Endothelial cell (in vitro differentiated cells): ENCODE measurements around the gene ATXN7. TPM values are rescaled to one million over a fixed set of nuclear protein-coding genes. Genes with fewer than 3 reads are reported as not detected.

Experiments used
- DNase-seq: peaks from one replicate; pipeline ENCODE4 v3.0.0; 2021; ENCODE audit warnings: low spot score
- H3K27ac Mint-ChIP-seq: one replicate; pipeline ENCODE4 v1.8.0; 2021; ENCODE audit warnings: mixed read lengths, inconsistent platforms; ENCODE audit not compliant: unreplicated experiment
- H3K27me3 Mint-ChIP-seq: one replicate; pipeline ENCODE4 v1.8.0; 2021; ENCODE audit warnings: mild to moderate bottlenecking, moderate library complexity, mixed read lengths, inconsistent platforms; ENCODE audit not compliant: unreplicated experiment
- H3K36me3 Mint-ChIP-seq: one replicate; pipeline ENCODE4 v1.8.0; 2021; ENCODE audit warnings: mild to moderate bottlenecking, low read depth, mixed read lengths, inconsistent platforms; ENCODE audit not compliant: unreplicated experiment
- H3K4me1 Mint-ChIP-seq: one replicate; pipeline ENCODE4 v1.8.0; 2021; ENCODE audit warnings: mild to moderate bottlenecking, mixed read lengths, inconsistent platforms; ENCODE audit not compliant: unreplicated experiment
- H3K4me3 Mint-ChIP-seq: one replicate; pipeline ENCODE4 v1.8.0; 2021; ENCODE audit warnings: mild to moderate bottlenecking, mixed read lengths, inconsistent platforms; ENCODE audit not compliant: unreplicated experiment
- H3K9me3 Mint-ChIP-seq: one replicate; pipeline ENCODE4 v1.8.0; 2021; ENCODE audit warnings: mixed read lengths, inconsistent platforms; ENCODE audit not compliant: unreplicated experiment
- CTCF ChIP-seq: fragments of 200-600 bp; sonication (generic); IDR thresholded peaks from one replicate; pipeline ENCODE4 v1.5.0; 2021; ENCODE audit warnings: antibody characterized with exemption; ENCODE audit not compliant: unreplicated experiment
- total RNA-seq: library from RNA; stranded (reverse); fragmentation: NEBNext Ultra II Directional; extraction: Animal tissue kit (Norgen Biotek cat#: 25700); gene quantifications from one replicate; pipeline ENCODE4 v1.2.1, GENCODE V29; 2021; ENCODE audit not compliant: unreplicated experiment

ATXN7 gene
- total RNA-seq, 1 donor from 2014 or later = 21.0 TPM

GRCh38 chr3:64026346-64026745 is 162.7 kb downstream of the ATXN7 start:
- H3K36me3 Mint-ChIP-seq = no peaks in the 10 kb centered on the region
- H3K9me3 Mint-ChIP-seq = no peaks in the 10 kb centered on the region
- no peak for DNase-seq
- H3K27ac Mint-ChIP-seq = no peak overlapping the region
- peaks cover 11% of the 10 kb centered on the region for H3K4me1 Mint-ChIP-seq
- H3K27me3 Mint-ChIP-seq = no peaks in the 10 kb centered on the region
- TF ChIP-seq CTCF = no peak
- H3K4me3 Mint-ChIP-seq = no peak overlapping the region

- H3K27ac Mint-ChIP-seq = no peak overlapping the region
- no peaks in the 10 kb centered on the region for H3K36me3 Mint-ChIP-seq
- H3K27me3 Mint-ChIP-seq = peaks cover 5% of the 10 kb centered on the region
Observed at GRCh38 chr3:64027658-64028057, 164.0 kb downstream of the ATXN7 start.

GRCh38 chr3:64028754-64029153 is 165.1 kb downstream of the ATXN7 start:
- no peak for DNase-seq
- Mint-ChIP-seq H3K36me3 (no peaks in the 10 kb centered on the region), H3K27ac (no peak overlapping the region), H3K9me3 (no peaks in the 10 kb centered on the region), H3K4me1 (no peaks in the 10 kb centered on the region), H3K27me3 (peaks cover 5% of the 10 kb centered on the region), H3K4me3 (no peak overlapping the region)
- TF ChIP-seq CTCF = no peak

More at GRCh38 chr3:64027658-64028057, 164.0 kb downstream of the ATXN7 start:
- Mint-ChIP-seq H3K9me3 (no peaks in the 10 kb centered on the region), H3K4me1 (peaks cover 2% of the 10 kb centered on the region), H3K4me3 (no peak overlapping the region)
- no peak for DNase-seq
- TF ChIP-seq CTCF = no peak

- Mint-ChIP-seq H3K4me1 (no peaks in the 10 kb centered on the region), H3K9me3 (no peaks in the 10 kb centered on the region), H3K27me3 (peaks cover 5% of the 10 kb centered on the region), H3K36me3 (no peaks in the 10 kb centered on the region), H3K27ac (no peak overlapping the region), H3K4me3 (no peak overlapping the region)
- TF ChIP-seq CTCF = no peak
- DNase-seq = no peak
Observed at GRCh38 chr3:64029287-64029686, 165.6 kb downstream of the ATXN7 start.

GRCh38 chr3:64030741-64031140 is 167.1 kb downstream of the ATXN7 start:
- no peaks in the 10 kb centered on the region for H3K9me3 Mint-ChIP-seq
- H3K36me3 Mint-ChIP-seq = no peaks in the 10 kb centered on the region
- peak; percentile 96 for TF ChIP-seq CTCF
- H3K4me3 Mint-ChIP-seq = no peak overlapping the region
- no peak overlapping the region for H3K27ac Mint-ChIP-seq
- H3K27me3 Mint-ChIP-seq = peaks cover 5% of the 10 kb centered on the region
- peak; percentile 72 for DNase-seq
- H3K4me1 Mint-ChIP-seq = no peaks in the 10 kb centered on the region
